Common myeloid progenitor, CD34-positive (primary cell): Measurements from ENCODE around the gene EDEM2.
"Not testable (repeated sequence)": the region's sequence is repeated elsewhere in the genome, so short reads cannot be mapped to it uniquely, and the experiment has no call there.

Source experiments
- CTCF ChIA-PET: fragments of 350-600 bp; sonication (Branson Sonifier 250); formaldehyde crosslinking; loops from one replicate; lab custom pipeline; 2021; ENCODE audit warnings: antibody characterized with exemption; lab: Charles Lee
- POLR2A ChIA-PET: fragments of 350-600 bp; sonication (Branson Sonifier 250); formaldehyde crosslinking; loops from one replicate; lab custom pipeline; 2021; ENCODE audit warnings: antibody characterized with exemption; lab: Charles Lee
- DNase-seq, 3 donors: peaks; one replicate each; pipeline versions ENCODE4 v3.0.0 to v3.0.0-alpha.2; 2013
- H3K27ac ChIP-seq, 2 experiments: 1 replicate in 1 of 2; 2 replicates in 1 of 2; pipeline ENCODE4 v1.7.0; 2013; ENCODE audit warnings: inconsistent platforms in 2 of 2, low read length in 2 of 2, mild to moderate bottlenecking in 2 of 2, low read depth in 1 of 2, moderate library complexity in 1 of 2; ENCODE audit not compliant: severe bottlenecking in 2 of 2, insufficient read depth in 1 of 2, poor library complexity in 1 of 2
- H3K27me3 ChIP-seq, 5 experiments: replicated peaks in 2 of 5; 1 replicate in 3 of 5; 2 replicates in 2 of 5; pipeline versions ENCODE4 v1.6.1 to v1.7.0; 2013; ENCODE audit warnings: low read length in 4 of 5, mild to moderate bottlenecking in 2 of 5, moderate library complexity in 2 of 5, inconsistent platforms in 1 of 5; ENCODE audit not compliant: insufficient read depth in 5 of 5, control insufficient read depth in 4 of 5
- H3K36me3 ChIP-seq, 4 experiments: 1 replicate in 2 of 4; 2 replicates in 2 of 4; pipeline versions ENCODE4 v1.6.1 to v1.7.0; 2013; ENCODE audit warnings: low read length in 3 of 4, control low read depth in 1 of 4, mild to moderate bottlenecking in 1 of 4; ENCODE audit not compliant: control insufficient read depth in 4 of 4, insufficient read depth in 4 of 4
- H3K4me1 ChIP-seq, 4 experiments: 1 replicate in 3 of 4; 2 replicates in 1 of 4; pipeline versions ENCODE4 v1.6.1 to v1.7.1; 2013; ENCODE audit warnings: low read length in 3 of 4, mild to moderate bottlenecking in 3 of 4, control low read depth in 1 of 4, inconsistent platforms in 1 of 4, moderate library complexity in 1 of 4; ENCODE audit not compliant: control insufficient read depth in 4 of 4, insufficient read depth in 4 of 4; ENCODE audit errors: control extremely low read depth in 1 of 4
- H3K4me3 ChIP-seq, 7 experiments: 1 replicate in 4 of 7; 2 replicates in 3 of 7; pipeline versions ENCODE4 v1.5.1 to v1.7.0; 2013; ENCODE audit warnings: mild to moderate bottlenecking in 7 of 7, low read length in 6 of 7, moderate library complexity in 6 of 7, inconsistent platforms in 2 of 7, low read depth in 2 of 7, control low read depth in 1 of 7; ENCODE audit not compliant: insufficient read depth in 4 of 7, control insufficient read depth in 1 of 7; ENCODE audit errors: extremely low read depth in 1 of 7
- H3K9me3 ChIP-seq, 5 experiments: 1 replicate in 4 of 5; 2 replicates in 1 of 5; pipeline versions ENCODE4 v1.6.1 to v1.7.1; 2013; ENCODE audit warnings: low read length in 4 of 5, mild to moderate bottlenecking in 2 of 5, inconsistent platforms in 1 of 5, low read depth in 1 of 5, moderate library complexity in 1 of 5; ENCODE audit not compliant: control insufficient read depth in 4 of 5, insufficient read depth in 2 of 5; ENCODE audit errors: control extremely low read depth in 1 of 5
- WGBS: methylation state at CpG from one replicate; pipeline ENCODE4 v1.1.5; 2013; ENCODE audit not compliant: insufficient coverage; 5-methylcytosine and 5-hydroxymethylcytosine counted together

Gene EDEM2

GRCh38 chr20:35120012-35120701 is 27.0 kb downstream of the EDEM2 start:
- Histone ChIP-seq H3K27me3 (no peaks in the 10 kb centered on the region), H3K27ac (no peak overlapping the region), H3K4me1 (peaks cover 2 to 12% (median 8%) of the 10 kb centered on the region in 4 experiments), H3K9me3 (no peaks in the 10 kb centered on the region), H3K36me3 (peaks cover 25 to 82% (median 59%) of the 10 kb centered on the region in 4 experiments), H3K4me3 (no peak overlapping the region)
- peak; percentile 34 to 78 (median 68) for DNase-seq
- WGBS: 82% methylated on average over 5 of the region's 8 CpGs
- POLR2A ChIA-PET: interaction anchor here (0.7 kb wide), 1 partner anchor 13 kb away, joined by 3 read pairs; no protein-coding TSS in a partner anchor
- CTCF ChIA-PET: interaction anchor here (3.6 kb wide), 1 partner anchor 23 kb away, joined by 13 read pairs; no protein-coding TSS in a partner anchor

- POLR2A ChIA-PET: interaction anchor here (1.0 kb wide), 1 partner anchor 23 kb away, joined by 3 read pairs; no protein-coding TSS in a partner anchor
- no peak overlapping the region for H3K4me3 ChIP-seq
- no peaks in the 10 kb centered on the region for H3K9me3 ChIP-seq
- peaks cover 17 to 71% (median 44%) of the 10 kb centered on the region in 4 experiments for H3K36me3 ChIP-seq
- no peak for DNase-seq
- CTCF ChIA-PET: interaction anchor here (3.6 kb wide), 1 partner anchor 20 kb away, joined by 13 read pairs; no protein-coding TSS in a partner anchor
- WGBS: 100% methylated on average over 1 of the region's 1 CpG
- H3K27me3 ChIP-seq: no peaks in the 10 kb centered on the region
- peaks cover 2 to 10% (median 8%) of the 10 kb centered on the region in 4 experiments for H3K4me1 ChIP-seq
- H3K27ac ChIP-seq: peak overlapping the region in 1 of 2 experiments; percentile 0
Measured at GRCh38 chr20:35117629-35118028, 29.5 kb downstream of the EDEM2 start.

DNA sequence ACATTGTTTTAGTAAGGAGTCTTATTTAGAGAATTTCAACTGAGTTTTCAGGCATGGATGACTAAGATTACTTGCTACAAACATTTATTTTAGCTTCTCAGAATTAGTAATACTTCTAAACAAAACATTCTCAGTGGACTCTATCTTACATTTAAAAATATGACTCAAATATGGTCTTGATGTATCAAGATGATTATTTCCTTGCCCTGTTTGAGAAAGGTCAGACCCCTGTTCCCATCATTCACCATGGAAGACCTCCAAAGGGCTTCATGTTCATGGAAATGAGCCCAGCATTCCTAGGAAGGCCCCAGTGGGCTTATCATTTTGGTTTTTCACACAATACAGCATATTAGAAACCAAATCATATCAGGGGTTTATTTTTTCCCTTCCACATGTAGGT is 29.9 kb downstream of the EDEM2 start:
- H3K27me3 ChIP-seq: no peaks in the 10 kb centered on the region
- H3K9me3 ChIP-seq: no peaks in the 10 kb centered on the region
- peaks cover 15 to 70% (median 43%) of the 10 kb centered on the region in 4 experiments for H3K36me3 ChIP-seq
- no peak for DNase-seq
- H3K4me1 ChIP-seq: peaks cover 2 to 9% (median 8%) of the 10 kb centered on the region in 4 experiments
- peak overlapping the region in 1 of 2 experiments; percentile 0 for H3K27ac ChIP-seq
- ChIA-PET POLR2A (no interaction called here), CTCF (no interaction called here)
- no peak overlapping the region for H3K4me3 ChIP-seq

GRCh38 chr20:35116258-35116657 is 30.9 kb downstream of the EDEM2 start:
- Histone ChIP-seq H3K36me3 (peaks cover 17 to 64% (median 36%) of the 10 kb centered on the region in 4 experiments), H3K4me1 (peaks cover 2 to 9% (median 8%) of the 10 kb centered on the region in 4 experiments), H3K27me3 (no peaks in the 10 kb centered on the region), H3K4me3 (no peak overlapping the region), H3K9me3 (no peaks in the 10 kb centered on the region), H3K27ac (peak overlapping the region in 1 of 2 experiments; percentile 61)
- WGBS: 37% methylated on average over 4 of the region's 4 CpGs
- CTCF ChIA-PET: interaction anchor here (0.6 to 1.5 kb wide), 3 partner anchors 21 to 72 kb away, joined by 3 read pairs; no protein-coding TSS in a partner anchor
- DNase-seq: peak; percentile 13 to 62 (median 59)
- POLR2A ChIA-PET: interaction anchor here (1.0 to 1.1 kb wide), 2 partner anchors 12 to 68 kb away, joined by 3 read pairs; no protein-coding TSS in a partner anchor

DNA sequence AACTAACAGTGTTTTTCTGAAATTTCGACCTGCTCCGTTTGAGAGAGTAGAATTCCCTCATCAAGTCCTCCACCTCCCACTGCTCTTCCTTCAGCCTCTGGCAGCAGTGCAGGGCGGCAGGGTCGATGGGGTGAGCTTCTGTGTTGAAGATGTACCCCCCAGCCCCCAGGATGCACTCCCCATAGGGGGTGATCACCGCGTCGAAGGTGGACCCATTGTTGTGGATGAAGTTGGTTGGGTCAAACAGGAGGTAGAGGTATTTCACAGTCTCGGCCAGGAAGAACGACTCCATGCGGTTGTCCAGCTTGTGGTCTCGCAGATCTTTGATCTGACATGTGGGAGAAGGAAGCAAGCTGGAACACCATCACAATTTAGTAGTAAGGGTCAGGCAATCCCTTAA is 31.5 kb downstream of the EDEM2 start:
- Histone ChIP-seq H3K27ac (peak overlapping the region in 1 of 2 experiments; percentile 61), H3K9me3 (no peaks in the 10 kb centered on the region), H3K27me3 (no peaks in the 10 kb centered on the region), H3K36me3 (peaks cover 16 to 59% (median 35%) of the 10 kb centered on the region in 4 experiments), H3K4me3 (no peak overlapping the region), H3K4me1 (peaks cover 2 to 9% (median 8%) of the 10 kb centered on the region in 4 experiments)
- ChIA-PET CTCF (interaction anchor here (0.9 to 1.5 kb wide), 2 partner anchors 25 to 29 kb away, joined by 3 to 4 read pairs; no protein-coding TSS in a partner anchor), POLR2A (interaction anchor here (1.0 to 1.1 kb wide), 2 partner anchors 13 to 69 kb away, joined by 3 read pairs; no protein-coding TSS in a partner anchor)
- 81% methylated on average over 7 of the region's 11 CpGs for WGBS
- no peak for DNase-seq

DNA sequence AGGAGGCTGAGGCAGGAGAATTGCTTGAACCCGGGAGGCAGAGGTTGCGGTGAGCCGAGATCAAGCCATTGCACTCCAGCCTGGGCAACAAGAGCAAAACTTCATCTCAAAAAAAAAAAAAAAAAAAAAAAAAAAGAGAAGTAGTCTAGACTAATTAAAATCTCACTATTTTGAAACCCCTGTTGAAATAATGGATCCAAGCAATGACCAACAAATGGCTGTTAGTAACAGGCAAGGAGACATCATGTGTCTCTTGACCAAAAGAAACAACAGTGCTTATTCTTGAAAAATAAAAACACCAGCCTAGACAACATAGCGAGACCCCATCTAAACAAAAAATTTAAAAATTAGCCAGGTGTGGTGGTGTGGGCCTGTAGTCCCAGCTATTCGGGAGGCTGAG is 34.9 kb downstream of the EDEM2 start:
- POLR2A ChIA-PET, H3K27ac ChIP-seq, DNase-seq, H3K9me3 ChIP-seq, H3K27me3 ChIP-seq, H3K4me1 ChIP-seq, H3K4me3 ChIP-seq: not testable (repeated sequence)
- peaks cover 6 to 31% (median 16%) of the 10 kb centered on the region in 4 experiments for H3K36me3 ChIP-seq
- WGBS: no CpG with 5 or more reads among the region's 5 CpGs
- CTCF ChIA-PET: interaction anchor here (0.6 kb wide), 1 partner anchor 100 kb away, joined by 3 read pairs; no protein-coding TSS in a partner anchor
